IMR-90 (cell line): ENCODE measurements around the gene DGKZ. TPM values are rescaled to one million over a fixed set of nuclear protein-coding genes. Genes with fewer than 3 reads are reported as not detected.
A peak's percentile ranks its signal among the peaks of the same experiment; 100 is the strongest.

Experiments
- ATAC-seq: fragments of 200-7000 bp; cut with Tn5 transposase; 2 replicates; pipeline ENCODE4 v1.9.1; 2020; ENCODE audit warnings: low read depth, mild to moderate bottlenecking, moderate library complexity
- BruUV-seq: library from RNA; stranded (reverse); fragments of 400-500 nt; replicated peaks from 2 replicates; lab custom pipeline; 2021; lab: Mats Ljungman, UMichigan
- CTCF ChIA-PET: fragments of 300-600 bp; formaldehyde crosslinking; extraction: SDS; loops from one replicate; lab custom pipeline; 2021; ENCODE audit warnings: antibody characterized with exemption; lab: Yijun Ruan, JAX
- POLR2A ChIA-PET: fragments of 300-600 bp; sonication (Branson Sonifier 250); formaldehyde crosslinking; loops from one replicate; lab custom pipeline; 2022; ENCODE audit warnings: antibody characterized with exemption; ENCODE audit not compliant: unreplicated experiment; lab: Charles Lee
- DNase-seq: peaks from one replicate; pipeline ENCODE4 v3.0.0; 2013
- H2AFZ ChIP-seq: replicated peaks from 2 replicates; pipeline ENCODE3; 2013; ENCODE audit warnings: low read length, mild to moderate bottlenecking; ENCODE audit not compliant: poor library complexity
- H2AK5ac ChIP-seq: 2 replicates; pipeline ENCODE4 v1.6.1; 2013; ENCODE audit warnings: low read depth, low read length, inconsistent platforms
- H2AK9ac ChIP-seq: replicated peaks from 2 replicates; pipeline ENCODE3; 2013; ENCODE audit warnings: mild to moderate bottlenecking, low read depth, low read length, moderate library complexity; ENCODE audit not compliant: poor library complexity
- H2BK120ac ChIP-seq: 2 replicates; pipeline ENCODE4 v1.6.1; 2013; ENCODE audit warnings: low read depth, low read length, inconsistent platforms
- H2BK15ac ChIP-seq: 3 replicates; pipeline ENCODE4 v1.6.1; 2013; ENCODE audit warnings: low read depth, low read length, inconsistent platforms
- H2BK20ac ChIP-seq: 2 replicates; pipeline ENCODE4 v1.6.1; 2013; ENCODE audit warnings: low read depth, mild to moderate bottlenecking, inconsistent platforms, low read length, moderate library complexity
- H2BK5ac ChIP-seq: 2 replicates; pipeline ENCODE4 v1.6.1; 2013; ENCODE audit warnings: mild to moderate bottlenecking, low read depth, low read length, inconsistent platforms; ENCODE audit not compliant: poor library complexity, severe bottlenecking
- H3K14ac ChIP-seq: replicated peaks from 2 replicates; pipeline ENCODE4 v1.6.1; 2013; ENCODE audit warnings: low read depth, low read length, inconsistent platforms
- H3K18ac ChIP-seq: 2 replicates; pipeline ENCODE4 v1.6.1; 2013; ENCODE audit warnings: low read depth, low read length, control low read depth
- H3K23ac ChIP-seq: 2 replicates; pipeline ENCODE4 v1.6.1; 2013; ENCODE audit warnings: low read depth, low read length, inconsistent platforms
- H3K27ac ChIP-seq: 2 replicates; pipeline ENCODE4 v1.5.1; 2013; ENCODE audit warnings: mild to moderate bottlenecking, control low read depth, low read length; ENCODE audit not compliant: insufficient read depth
- H3K27me3 ChIP-seq: 2 replicates; pipeline ENCODE4 v1.6.1; 2013; ENCODE audit warnings: low read length; ENCODE audit not compliant: control insufficient read depth, insufficient read depth
- H3K36me3 ChIP-seq: 2 replicates; pipeline ENCODE4 v1.6.1; 2013; ENCODE audit warnings: low read length, mixed read lengths; ENCODE audit not compliant: control insufficient read depth, insufficient read depth
- H3K4ac ChIP-seq: 2 replicates; pipeline ENCODE4 v1.6.1; 2013; ENCODE audit warnings: low read depth, low read length, inconsistent platforms
- H3K4me1 ChIP-seq: 2 replicates; pipeline ENCODE4 v1.6.1; 2013; ENCODE audit warnings: low read length, mixed read lengths; ENCODE audit not compliant: control insufficient read depth, insufficient read depth
- H3K4me2 ChIP-seq: 2 replicates; pipeline ENCODE4 v1.6.1; 2013; ENCODE audit warnings: low read depth, mild to moderate bottlenecking, control low read depth, low read length, moderate library complexity
- H3K4me3 ChIP-seq: 2 replicates; pipeline ENCODE4 v1.5.1; 2013; ENCODE audit warnings: low read depth, mild to moderate bottlenecking, control low read depth, low read length, moderate library complexity; ENCODE audit not compliant: insufficient read depth
- H3K56ac ChIP-seq: 2 replicates; pipeline ENCODE4 v1.6.1; 2013; ENCODE audit warnings: low read length, inconsistent platforms; ENCODE audit not compliant: insufficient read depth; ENCODE audit errors: extremely low read depth
- H3K79me1 ChIP-seq, 2 experiments: 2 replicates each; pipeline ENCODE4 v1.6.1; 2013; ENCODE audit warnings: low read length in 2 of 2, inconsistent platforms in 1 of 2, low read depth in 1 of 2
- H3K9ac ChIP-seq: 2 replicates; pipeline ENCODE4 v1.6.1; 2013; ENCODE audit warnings: low read depth, low read length, control low read depth
- H3K9me1 ChIP-seq: 2 replicates; pipeline ENCODE4 v1.6.1; 2013; ENCODE audit warnings: low read length, inconsistent platforms; ENCODE audit not compliant: insufficient read depth
- H3K9me3 ChIP-seq: 2 replicates; pipeline ENCODE4 v1.6.1; 2013; ENCODE audit warnings: low read length; ENCODE audit not compliant: control insufficient read depth, insufficient read depth
- H4K20me1 ChIP-seq: 2 replicates; pipeline ENCODE4 v1.6.1; 2013; ENCODE audit warnings: low read length, inconsistent platforms; ENCODE audit not compliant: insufficient read depth
- H4K5ac ChIP-seq: 2 replicates; pipeline ENCODE4 v1.6.1; 2013; ENCODE audit warnings: mild to moderate bottlenecking, low read depth, low read length, control low read depth
- H4K8ac ChIP-seq, 2 experiments: 2 replicates each; pipeline ENCODE4 v1.6.1; 2013; ENCODE audit warnings: low read depth in 2 of 2, low read length in 2 of 2, control low read depth in 1 of 2, inconsistent platforms in 1 of 2
- H4K91ac ChIP-seq: 2 replicates; pipeline ENCODE4 v1.6.1; 2013; ENCODE audit warnings: low read depth, low read length, inconsistent platforms; ENCODE audit not compliant: insufficient read depth
- BHLHE40 ChIP-seq: fragments of 150-350 bp; IDR thresholded peaks from 2 replicates; pipeline ENCODE4 v1.6.1; 2016; ENCODE audit warnings: mild to moderate bottlenecking, low read depth, low read length
- CEBPB ChIP-seq: IDR thresholded peaks from 2 replicates; pipeline ENCODE4 v1.6.1; 2012; ENCODE audit warnings: low read depth, low read length, improper control_type of control experiment
- CHD1 ChIP-seq: IDR thresholded peaks from 2 replicates; pipeline ENCODE4 v1.6.1; 2012; ENCODE audit warnings: low read depth, low read length, improper control_type of control experiment
- ELK1 ChIP-seq: fragments of 150-350 bp; IDR thresholded peaks from 2 replicates; pipeline ENCODE4 v1.6.1; 2016; ENCODE audit warnings: low read depth, mild to moderate bottlenecking, low read length, moderate library complexity, borderline replicate concordance
- RAD21 ChIP-seq: IDR thresholded peaks from 2 replicates; pipeline ENCODE4 v1.6.1; 2012; ENCODE audit warnings: low read length, improper control_type of control experiment
- RCOR1 ChIP-seq: IDR thresholded peaks from 2 replicates; pipeline ENCODE4 v1.6.1; 2012; ENCODE audit warnings: mild to moderate bottlenecking, low read length, improper control_type of control experiment; ENCODE audit not compliant: insufficient replicate concordance
- WGBS, 2 experiments: methylation state at CpG; one replicate each; pipeline versions ENCODE4 v1.1.5 to v1.1.7; 2013; ENCODE audit warnings: missing lambda C conversion rate in 2 of 2; ENCODE audit not compliant: insufficient read length in 1 of 2; ENCODE audit errors: extremely low coverage in 2 of 2; 5-methylcytosine and 5-hydroxymethylcytosine counted together
- dilution Hi-C: fragments of 300-500 bp; cut with HindIII; formaldehyde crosslinking; loops from one replicate; pipeline ENCODE4 v1.14.3; 2018; ENCODE audit warnings: low sequenced_read_pairs; ENCODE audit not compliant: unreplicated experiment
- in situ Hi-C: fragments of 300-500 bp; cut with MboI; formaldehyde crosslinking; loops from 3 replicates; pipeline ENCODE4 v1.14.3; 2019; ENCODE audit warnings: low sequenced_read_pairs, inconsistent platforms, mixed read lengths
- intact Hi-C: fragments of 100-400 bp; cut with micrococcal nuclease; formaldehyde crosslinking; loops from 2 replicates; pipeline ENCODE4 v1.10.0; 2022
- polyA plus RNA-seq, 3 experiments: library from polyadenylated mRNA; depleted of rRNA; stranded (reverse); fragments of >200 nt; gene quantifications; 2 replicates each; pipeline ENCODE4 v1.2.3, GENCODE V29; 2012; ENCODE audit warnings: low replicate concordance in 1 of 3
- total RNA-seq: library from RNA; depleted of rRNA; stranded (reverse); fragments of >200 nt; gene quantifications from 2 replicates; pipeline ENCODE4 v1.2.3, GENCODE V29; 2012

The DGKZ gene
- total and polyA plus RNA-seq, 2 of the 4 experiments (the other 2 are of a cell fraction) = 46.8 to 62.0 TPM

GRCh38 chr11:46413760-46414465 lies 66.7 kb downstream of the DGKZ start:
- in situ Hi-C loops = no loop called here
- Histone ChIP-seq H3K4me2 (no peak overlapping the region), H3K27ac (no peak overlapping the region), H2AK5ac (no peak overlapping the region), H2BK120ac (no peak overlapping the region), H3K36me3 (peaks cover 28% of the 10 kb centered on the region), H3K9ac (no peak overlapping the region), H3K27me3 (no peaks in the 10 kb centered on the region), H2AK9ac (no peak overlapping the region), H2BK5ac (no peak overlapping the region), H3K9me3 (no peaks in the 10 kb centered on the region), H4K91ac (no peak overlapping the region), H3K56ac (no peak overlapping the region), H4K8ac (no peak overlapping the region), H3K4me3 (no peak overlapping the region), H3K18ac (no peak overlapping the region), H2BK20ac (no peak overlapping the region), H2BK15ac (no peak overlapping the region), H3K14ac (no peak overlapping the region), H4K5ac (no peak overlapping the region), H3K9me1 (peaks cover 14% of the 10 kb centered on the region), H3K79me1 (peaks cover 0 to 6% of the 10 kb centered on the region in 2 experiments; a peak in 1 of 4 replicates), H4K20me1 (no peaks in the 10 kb centered on the region), H2AFZ (no peak overlapping the region), H3K4ac (no peak overlapping the region), H3K4me1 (no peaks in the 10 kb centered on the region), H3K23ac (no peak overlapping the region)
- dilution Hi-C loops = no loop called here
- 100% methylated on average over 5 of the region's 9 CpGs; no CpG with 5 or more reads in 1 of the 2 experiments for WGBS, 2 experiments
- POLR2A ChIA-PET = no interaction called here
- CTCF ChIA-PET = interaction anchor here (0.6 kb wide), 2 partner anchors 23 to 25 kb away, joined by 3 read pairs; partner anchors contain the start of gene CHRM4
- BruUV-seq = no TSS peak
- DNase-seq (peak; percentile 10), ATAC-seq (peak; percentile 32; the same call in 1 of the 2 replicates)
- TF ChIP-seq CHD1 (no peak), ELK1 (no peak), CEBPB (no peak), BHLHE40 (no peak), RAD21 (no peak), RCOR1 (no peak)
- intact Hi-C loops = no loop called here
